Measurements from ENCODE around the gene PRKAA2. TPM values are rescaled to one million over a fixed set of nuclear protein-coding genes. Genes with fewer than 3 reads are reported as not detected.

PRKAA2 gene
- total RNA-seq, 2 experiments from 2014 or later = not detected

DNA sequence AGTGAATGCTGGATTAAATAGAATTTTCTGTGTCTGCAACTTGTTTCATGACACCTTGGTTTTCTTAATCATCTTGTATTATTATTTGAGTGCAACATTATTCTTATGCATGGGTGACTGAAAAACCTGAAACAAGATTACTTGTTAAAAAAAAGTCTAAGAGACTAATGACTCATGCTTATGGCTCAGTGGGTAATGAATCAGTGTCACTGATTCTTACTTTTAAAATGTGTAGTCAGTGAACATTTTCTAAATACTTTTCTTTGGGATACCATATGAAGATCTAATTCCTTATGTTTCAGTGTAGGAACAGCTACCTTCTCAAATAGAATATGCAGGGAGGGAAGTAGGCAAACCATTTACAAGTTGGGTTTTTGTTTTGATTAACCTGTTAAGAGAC is 65.5 kb downstream of the PRKAA2 start:
- POLR2A ChIA-PET = no interaction called here
- CTCF ChIA-PET = no interaction called here

DNA sequence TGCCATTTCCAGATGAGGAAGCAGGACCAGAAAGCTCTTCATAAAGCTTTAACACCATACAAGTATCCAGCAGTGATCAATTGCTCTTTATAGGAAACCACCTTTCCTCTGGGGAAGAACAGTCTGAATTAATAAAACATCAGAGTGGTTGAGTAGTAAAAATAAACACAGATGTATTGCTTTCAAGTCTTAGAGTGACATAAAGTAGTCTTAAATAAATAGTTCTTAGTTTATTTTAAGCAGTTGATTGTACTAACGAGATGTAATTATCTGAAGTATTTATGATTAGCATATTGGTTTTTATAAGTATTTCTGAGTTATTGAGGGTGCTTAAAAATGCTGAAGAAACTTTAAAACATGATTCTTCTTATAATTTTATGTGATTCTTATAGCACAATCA is 67.0 kb downstream of the PRKAA2 start:
- ChIA-PET POLR2A (no interaction called here), CTCF (no interaction called here)

DNA sequence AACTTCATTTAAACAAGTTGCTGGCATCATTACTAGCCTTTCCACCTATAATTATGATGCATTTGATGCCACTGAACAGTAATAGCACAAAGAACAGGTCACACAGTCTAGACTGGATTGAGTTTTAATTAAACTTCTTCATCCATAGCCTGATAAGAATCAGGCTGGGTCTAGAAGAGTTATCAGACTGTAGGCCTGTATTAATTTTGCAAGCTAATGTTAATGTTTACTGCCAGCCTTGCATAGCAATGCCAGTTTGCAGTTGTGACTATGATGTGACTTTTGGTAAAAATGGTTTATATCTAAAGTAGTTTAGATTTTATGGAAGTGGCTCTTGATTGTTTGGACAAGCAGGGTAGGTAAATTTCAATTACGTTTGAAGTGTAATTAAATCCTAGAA is 68.0 kb downstream of the PRKAA2 start:
- POLR2A ChIA-PET = no interaction called here
- CTCF ChIA-PET = no interaction called here

DNA sequence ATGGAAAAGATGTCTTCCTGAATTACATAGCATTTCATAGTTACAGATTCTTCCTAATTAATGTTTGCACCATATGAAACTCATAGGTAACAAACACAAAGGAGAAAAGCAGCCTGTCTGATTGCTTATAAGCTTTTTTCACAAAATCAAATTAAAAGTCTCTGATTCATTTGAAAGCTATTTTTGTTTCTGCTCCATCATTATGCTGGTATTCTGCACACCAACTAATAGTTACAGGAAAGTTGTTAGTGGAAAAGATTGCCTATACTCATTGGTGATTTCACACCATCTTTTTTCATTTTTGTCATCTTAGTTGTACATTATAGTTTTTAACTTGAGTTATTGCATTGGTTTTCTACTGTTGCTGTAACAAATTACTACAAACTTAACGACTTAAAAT is 70.0 kb downstream of the PRKAA2 start:
- ChIA-PET CTCF (no interaction called here), POLR2A (no interaction called here)

DNA sequence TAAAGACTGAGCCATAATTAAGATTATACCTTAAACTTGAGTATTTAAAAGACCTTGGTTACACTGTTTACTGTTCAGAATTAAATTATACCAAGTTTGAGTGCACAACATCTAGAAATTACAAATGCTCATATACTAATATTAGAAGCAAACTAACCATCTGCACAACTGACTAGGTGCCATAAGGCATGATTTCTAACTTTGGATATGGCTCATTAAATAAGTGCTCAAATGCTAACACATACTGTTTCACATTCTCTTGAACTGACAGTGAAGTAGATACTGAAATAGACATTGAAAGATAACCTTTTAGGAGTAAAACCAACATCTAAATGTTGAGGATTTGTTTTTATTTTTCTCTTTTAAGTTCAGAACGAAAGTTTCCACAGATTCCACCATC is 74.1 kb downstream of the PRKAA2 start:
- ChIA-PET CTCF (no interaction called here), POLR2A (no interaction called here)

DNA sequence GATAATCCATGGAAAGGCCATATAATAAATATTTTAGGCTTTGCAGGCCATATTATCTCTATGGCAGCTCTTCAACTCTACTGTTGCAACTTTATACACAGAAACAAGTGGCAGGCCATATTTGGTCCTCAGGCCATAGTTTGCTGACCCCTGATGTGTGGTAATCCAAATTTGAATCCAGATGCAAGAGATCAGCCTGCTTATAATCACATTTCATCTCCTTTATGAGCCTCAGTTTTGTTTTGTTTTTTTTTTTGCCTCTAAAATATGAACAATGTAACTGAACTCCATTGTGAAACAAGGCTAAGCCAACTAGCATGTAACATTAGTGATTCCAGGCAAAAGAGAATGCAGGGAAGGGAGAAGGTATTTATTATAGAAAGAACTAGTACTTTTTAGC is 81.6 kb downstream of the PRKAA2 start:
- POLR2A ChIA-PET = no interaction called here

DNA sequence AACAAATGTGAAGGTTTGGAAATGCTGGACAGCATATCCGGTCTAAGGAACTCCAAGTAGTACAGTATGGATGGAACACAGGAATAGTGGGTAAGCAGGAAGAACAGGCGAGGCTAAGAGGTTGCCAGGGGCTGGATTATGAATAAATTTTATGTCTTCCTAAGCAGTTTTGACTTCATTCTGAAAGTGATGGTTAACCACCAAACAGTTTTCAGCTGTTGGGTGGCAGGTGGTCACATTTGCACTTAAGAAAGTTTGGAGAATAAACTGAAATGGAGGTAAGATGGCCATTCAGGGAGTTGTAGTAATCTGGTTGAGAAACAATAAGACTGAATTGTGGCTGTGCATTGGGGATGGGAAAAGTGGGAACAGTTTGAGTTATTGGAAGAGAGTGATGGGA is 83.8 kb downstream of the PRKAA2 start:
- CTCF ChIA-PET = interaction anchor here (0.6 kb wide), 1 partner anchor 486 kb away, joined by 3 read pairs; no protein-coding TSS in a partner anchor
- POLR2A ChIA-PET = no interaction called here

More for the DNA sequence above, 81.6 kb downstream of the PRKAA2 start:
- CTCF ChIA-PET = no interaction called here

DNA sequence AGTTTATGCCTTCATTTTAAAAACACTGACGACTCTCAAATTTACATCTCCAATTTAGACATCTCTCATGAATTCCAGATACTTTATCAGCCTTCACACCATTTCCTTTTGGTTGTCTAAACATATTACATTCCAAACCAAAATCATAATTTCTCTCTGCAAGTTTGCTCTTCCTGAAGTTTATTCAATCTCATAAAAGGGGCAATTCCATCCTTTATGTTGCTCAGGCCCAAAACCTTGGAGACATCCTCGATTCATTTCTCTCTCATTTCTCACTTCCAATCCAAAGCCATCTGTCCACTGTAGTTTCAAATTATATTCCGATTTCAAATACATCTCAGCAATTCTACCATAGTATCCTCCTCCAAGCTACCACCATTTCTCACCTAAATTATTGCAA is 100.1 kb downstream of the PRKAA2 start:
- POLR2A ChIA-PET = no interaction called here
- CTCF ChIA-PET = no interaction called here

DNA sequence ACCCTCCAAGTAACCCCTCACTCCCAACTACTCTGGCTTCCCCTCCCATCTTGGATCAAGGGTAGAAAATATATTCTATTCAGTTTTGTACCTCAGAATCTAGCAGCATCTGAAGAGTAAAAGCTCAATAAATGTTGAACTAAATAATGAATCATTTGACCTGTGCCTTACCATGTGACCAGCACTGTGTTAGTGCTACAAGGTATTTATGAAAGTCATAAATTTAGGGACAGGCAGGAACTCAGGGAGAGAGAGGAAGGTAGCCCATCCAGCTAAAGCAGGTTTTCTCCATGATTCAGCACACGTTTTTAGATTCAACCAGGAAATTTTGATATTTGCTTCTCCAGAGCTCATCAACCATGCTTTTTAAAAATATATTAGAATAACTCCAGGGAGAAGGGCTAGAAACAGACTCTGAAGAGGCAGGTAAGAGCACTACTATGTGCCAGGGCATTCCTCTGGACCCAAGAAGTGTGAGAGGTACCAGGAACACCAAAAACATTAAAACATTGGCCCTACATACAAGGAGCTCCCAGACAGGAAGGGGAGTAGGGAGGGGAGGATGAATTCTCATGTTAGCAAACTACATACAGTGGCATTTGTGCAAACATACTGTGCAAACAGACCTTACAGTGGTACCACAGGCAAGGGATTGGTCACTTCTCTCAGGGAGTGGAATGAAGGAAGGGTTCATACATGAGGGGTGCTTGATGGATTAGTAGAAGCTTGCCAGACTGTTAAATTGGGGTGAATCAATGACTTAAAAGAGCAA is 109.8 kb downstream of the PRKAA2 start:
- POLR2A ChIA-PET = no interaction called here
- CTCF ChIA-PET = no interaction called here

DNA sequence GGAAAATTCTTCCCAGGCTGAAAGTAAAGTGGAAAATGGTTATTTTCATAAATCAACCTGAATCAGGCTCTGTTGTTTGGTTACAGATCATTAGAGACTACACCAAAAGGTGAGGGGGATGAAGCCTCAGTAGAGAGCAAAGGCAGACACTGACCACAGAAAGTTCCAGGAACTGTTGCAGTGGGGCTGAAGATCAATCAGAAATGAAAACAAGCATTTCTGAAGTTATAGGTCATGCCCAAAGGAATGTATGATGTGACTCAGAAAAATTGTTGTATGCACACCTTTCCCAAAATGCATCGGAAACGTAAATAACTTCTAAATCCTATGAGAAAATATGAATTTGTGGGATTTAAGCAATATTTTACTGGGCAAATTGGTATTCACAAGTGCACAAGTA is 110.8 kb downstream of the PRKAA2 start:
- ChIA-PET POLR2A (no interaction called here), CTCF (no interaction called here)

DNA sequence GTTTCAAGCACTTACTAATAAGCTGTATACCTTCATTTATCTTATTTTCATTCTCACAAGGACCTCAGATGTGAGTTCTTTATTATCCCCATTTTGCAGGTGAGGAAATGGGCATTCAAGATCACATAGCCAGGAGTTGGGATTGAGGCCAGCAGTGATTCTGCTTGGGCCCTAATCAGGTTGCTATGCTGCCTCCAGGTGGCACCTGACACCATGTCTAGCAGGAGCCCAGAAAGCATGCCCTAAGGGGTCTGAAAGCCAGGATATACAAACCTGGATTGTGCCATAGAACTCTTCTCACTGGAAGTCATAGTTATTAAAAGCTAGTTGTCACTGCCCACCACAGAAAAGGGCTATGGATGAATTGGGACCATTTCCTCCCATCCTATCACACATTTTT is 113.0 kb downstream of the PRKAA2 start:
- POLR2A ChIA-PET = no interaction called here

DNA sequence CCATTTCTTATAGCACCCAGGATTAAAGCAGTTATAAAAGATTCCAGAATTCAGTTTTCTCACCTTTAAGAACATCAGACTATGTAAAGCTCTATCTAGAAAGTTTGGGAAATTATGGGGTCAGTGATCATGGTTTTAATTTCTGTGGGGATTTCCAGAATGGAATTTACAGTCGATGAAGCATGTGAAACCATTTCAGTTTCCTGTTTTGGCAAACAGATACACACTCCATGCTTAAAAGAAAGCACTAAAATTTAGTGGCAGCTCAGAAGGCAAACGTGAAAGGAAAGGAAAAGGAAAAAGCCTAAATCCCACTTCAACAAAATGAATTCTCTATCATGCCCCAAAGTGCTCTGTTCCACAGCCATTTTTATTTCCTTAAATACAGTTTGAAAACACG is 113.7 kb downstream of the PRKAA2 start:
- POLR2A ChIA-PET = no interaction called here
- CTCF ChIA-PET = no interaction called here

More for the DNA sequence above, 113.0 kb downstream of the PRKAA2 start:
- CTCF ChIA-PET = no interaction called here

Other genes with a start within 250 kb of the PRKAA2 start
- not detected for gene PLPP3, start 65.8 kb upstream of the PRKAA2 start, total RNA-seq
- gene FYB2, start 174.1 kb downstream of the PRKAA2 start, total RNA-seq = not detected
- gene C8A, start 209.5 kb downstream of the PRKAA2 start, total RNA-seq = not detected